ENCODE measurements around the gene TMSB10.

GRCh38 chr2:84866122-84866521 is 39.3 kb upstream of the TMSB10 start:
- TF ChIP-seq POLR2A (IDR thresholded peaks at IDR 0.05) (no peak), CTCF (IDR thresholded peaks at IDR 0.05 in 8 of 11, conservative IDR thresholded peaks at IDR 0.05 in 3 of 11) (no peak)
